HEK293 (cell line): ENCODE results near the gene EVA1B.

Source experiments
- RBAK ChIP-seq: fragments of 450-650 bp; formaldehyde crosslinking; IDR thresholded peaks from 2 replicates; pipeline ENCODE4 v1.5.1; 2016; ENCODE audit warnings: missing biosample characterization, missing genetic modification characterization
- TCF7L2 ChIP-seq: IDR thresholded peaks from 2 replicates; pipeline ENCODE4 v1.6.1; 2011; ENCODE audit warnings: low read depth, mild to moderate bottlenecking, inconsistent platforms, low read length, moderate library complexity, borderline replicate concordance
- YY1 ChIP-seq: fragments of 450-650 bp; formaldehyde crosslinking; IDR thresholded peaks from 2 replicates; pipeline ENCODE4 v1.5.1; 2018; ENCODE audit warnings: missing biosample characterization, missing genetic modification characterization
- ZNF239 ChIP-seq: fragments of 450-650 bp; formaldehyde crosslinking; IDR thresholded peaks from 2 replicates; pipeline ENCODE4 v1.5.1; 2016; ENCODE audit warnings: missing biosample characterization, missing genetic modification characterization
- TF ChIP-seq, protein P1 (sequence below): fragments of 450-650 bp; formaldehyde crosslinking; IDR thresholded peaks from 2 replicates; pipeline ENCODE4 v1.5.1; 2016; ENCODE audit warnings: missing biosample characterization, missing genetic modification characterization
- TF ChIP-seq, protein P2 (sequence below): fragments of 450-650 bp; IDR thresholded peaks from 2 replicates; pipeline ENCODE4 v1.5.1; 2018; ENCODE audit warnings: missing biosample characterization, missing genetic modification characterization
- TF ChIP-seq, protein P3 (sequence below): fragments of 450-650 bp; formaldehyde crosslinking; IDR thresholded peaks from 2 replicates; pipeline ENCODE4 v1.5.1; 2016; ENCODE audit warnings: missing biosample characterization, missing genetic modification characterization

DNA sequence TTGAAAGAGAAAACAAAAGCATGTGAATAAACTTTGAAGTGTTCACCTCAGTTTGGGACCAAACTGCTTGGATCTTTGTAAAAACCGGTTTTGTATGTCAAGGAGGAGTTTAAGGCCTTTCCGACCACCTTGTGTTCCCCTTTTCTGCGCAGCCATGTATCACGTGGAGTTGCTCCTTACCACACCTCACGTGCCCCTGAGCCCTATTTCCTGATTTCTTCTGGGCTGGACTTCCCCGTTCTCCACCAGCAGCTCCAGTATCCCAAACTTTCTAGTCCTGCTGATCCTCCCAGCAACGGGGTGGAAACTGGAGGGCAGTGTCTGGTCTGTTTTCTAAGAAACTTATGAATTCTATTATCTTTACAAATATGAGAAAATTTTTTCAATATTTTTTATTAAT lies 18.9 kb downstream of the EVA1B start:
- TF ChIP-seq, protein P1, sequence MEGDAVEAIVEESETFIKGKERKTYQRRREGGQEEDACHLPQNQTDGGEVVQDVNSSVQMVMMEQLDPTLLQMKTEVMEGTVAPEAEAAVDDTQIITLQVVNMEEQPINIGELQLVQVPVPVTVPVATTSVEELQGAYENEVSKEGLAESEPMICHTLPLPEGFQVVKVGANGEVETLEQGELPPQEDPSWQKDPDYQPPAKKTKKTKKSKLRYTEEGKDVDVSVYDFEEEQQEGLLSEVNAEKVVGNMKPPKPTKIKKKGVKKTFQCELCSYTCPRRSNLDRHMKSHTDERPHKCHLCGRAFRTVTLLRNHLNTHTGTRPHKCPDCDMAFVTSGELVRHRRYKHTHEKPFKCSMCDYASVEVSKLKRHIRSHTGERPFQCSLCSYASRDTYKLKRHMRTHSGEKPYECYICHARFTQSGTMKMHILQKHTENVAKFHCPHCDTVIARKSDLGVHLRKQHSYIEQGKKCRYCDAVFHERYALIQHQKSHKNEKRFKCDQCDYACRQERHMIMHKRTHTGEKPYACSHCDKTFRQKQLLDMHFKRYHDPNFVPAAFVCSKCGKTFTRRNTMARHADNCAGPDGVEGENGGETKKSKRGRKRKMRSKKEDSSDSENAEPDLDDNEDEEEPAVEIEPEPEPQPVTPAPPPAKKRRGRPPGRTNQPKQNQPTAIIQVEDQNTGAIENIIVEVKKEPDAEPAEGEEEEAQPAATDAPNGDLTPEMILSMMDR (tag by site-specific recombination): no peak
- TF ChIP-seq, protein P2, sequence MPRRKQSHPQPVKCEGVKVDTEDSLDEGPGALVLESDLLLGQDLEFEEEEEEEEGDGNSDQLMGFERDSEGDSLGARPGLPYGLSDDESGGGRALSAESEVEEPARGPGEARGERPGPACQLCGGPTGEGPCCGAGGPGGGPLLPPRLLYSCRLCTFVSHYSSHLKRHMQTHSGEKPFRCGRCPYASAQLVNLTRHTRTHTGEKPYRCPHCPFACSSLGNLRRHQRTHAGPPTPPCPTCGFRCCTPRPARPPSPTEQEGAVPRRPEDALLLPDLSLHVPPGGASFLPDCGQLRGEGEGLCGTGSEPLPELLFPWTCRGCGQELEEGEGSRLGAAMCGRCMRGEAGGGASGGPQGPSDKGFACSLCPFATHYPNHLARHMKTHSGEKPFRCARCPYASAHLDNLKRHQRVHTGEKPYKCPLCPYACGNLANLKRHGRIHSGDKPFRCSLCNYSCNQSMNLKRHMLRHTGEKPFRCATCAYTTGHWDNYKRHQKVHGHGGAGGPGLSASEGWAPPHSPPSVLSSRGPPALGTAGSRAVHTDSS (tag by site-specific recombination): no peak
- TF ChIP-seq, protein P3, sequence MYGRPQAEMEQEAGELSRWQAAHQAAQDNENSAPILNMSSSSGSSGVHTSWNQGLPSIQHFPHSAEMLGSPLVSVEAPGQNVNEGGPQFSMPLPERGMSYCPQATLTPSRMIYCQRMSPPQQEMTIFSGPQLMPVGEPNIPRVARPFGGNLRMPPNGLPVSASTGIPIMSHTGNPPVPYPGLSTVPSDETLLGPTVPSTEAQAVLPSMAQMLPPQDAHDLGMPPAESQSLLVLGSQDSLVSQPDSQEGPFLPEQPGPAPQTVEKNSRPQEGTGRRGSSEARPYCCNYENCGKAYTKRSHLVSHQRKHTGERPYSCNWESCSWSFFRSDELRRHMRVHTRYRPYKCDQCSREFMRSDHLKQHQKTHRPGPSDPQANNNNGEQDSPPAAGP (tag by site-specific recombination): no peak
- TF ChIP-seq TCF7L2 (no peak), RBAK (no peak), YY1 (no peak), ZNF239 (tag by site-specific recombination) (no peak)
